GF-D8 (cell line): ENCODE results near the gene DOK3.
"Not testable (repeated sequence)": the region's sequence is repeated elsewhere in the genome, so short reads cannot be mapped to it uniquely, and the experiment has no call there.

ENCODE experiments used
- DNase-seq: peaks from one replicate; lab custom pipeline; 2025; lab: John Stamatoyannopoulos, UW

The DOK3 gene

DNA sequence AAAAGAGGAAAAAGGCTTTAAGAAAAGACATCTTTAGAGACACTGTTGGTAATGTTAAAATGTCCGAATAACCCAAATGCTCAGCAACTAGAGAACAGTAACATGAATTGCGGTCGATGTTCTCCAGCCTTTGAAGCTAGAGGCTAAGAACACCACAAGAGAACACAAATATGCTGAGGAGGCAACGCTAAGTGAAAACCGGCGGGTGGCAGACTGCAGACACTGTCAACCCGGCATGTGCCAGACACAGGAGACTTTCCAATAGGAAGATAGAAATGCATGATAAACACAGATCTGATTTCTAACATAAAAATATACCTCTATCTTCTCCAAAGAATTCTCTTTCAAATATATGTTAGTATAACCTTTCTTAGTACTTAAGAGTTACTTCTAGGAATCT, 25.5 kb upstream of the DOK3 start:
- DNase-seq: no peak

DNA sequence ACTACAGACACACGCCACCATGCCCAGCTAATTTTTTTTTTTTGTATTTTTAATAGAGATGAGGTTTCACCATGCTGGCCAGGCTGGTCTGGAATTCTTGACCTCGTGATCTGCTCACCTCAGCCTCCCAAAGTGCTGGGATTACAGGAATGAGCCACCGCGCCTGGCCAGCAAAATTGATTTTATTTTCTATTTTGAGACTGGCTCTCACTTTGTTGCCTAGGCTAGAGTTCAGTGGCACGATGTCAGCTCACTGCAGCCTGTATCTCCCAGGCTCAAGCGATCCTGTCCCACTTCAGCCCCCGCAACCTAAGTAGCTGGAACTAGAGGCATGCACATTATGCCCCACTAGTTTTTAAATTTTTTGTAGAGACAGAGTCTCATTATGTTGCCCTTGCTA, 24.8 kb upstream of the DOK3 start:
- not testable (repeated sequence) for DNase-seq

DNA sequence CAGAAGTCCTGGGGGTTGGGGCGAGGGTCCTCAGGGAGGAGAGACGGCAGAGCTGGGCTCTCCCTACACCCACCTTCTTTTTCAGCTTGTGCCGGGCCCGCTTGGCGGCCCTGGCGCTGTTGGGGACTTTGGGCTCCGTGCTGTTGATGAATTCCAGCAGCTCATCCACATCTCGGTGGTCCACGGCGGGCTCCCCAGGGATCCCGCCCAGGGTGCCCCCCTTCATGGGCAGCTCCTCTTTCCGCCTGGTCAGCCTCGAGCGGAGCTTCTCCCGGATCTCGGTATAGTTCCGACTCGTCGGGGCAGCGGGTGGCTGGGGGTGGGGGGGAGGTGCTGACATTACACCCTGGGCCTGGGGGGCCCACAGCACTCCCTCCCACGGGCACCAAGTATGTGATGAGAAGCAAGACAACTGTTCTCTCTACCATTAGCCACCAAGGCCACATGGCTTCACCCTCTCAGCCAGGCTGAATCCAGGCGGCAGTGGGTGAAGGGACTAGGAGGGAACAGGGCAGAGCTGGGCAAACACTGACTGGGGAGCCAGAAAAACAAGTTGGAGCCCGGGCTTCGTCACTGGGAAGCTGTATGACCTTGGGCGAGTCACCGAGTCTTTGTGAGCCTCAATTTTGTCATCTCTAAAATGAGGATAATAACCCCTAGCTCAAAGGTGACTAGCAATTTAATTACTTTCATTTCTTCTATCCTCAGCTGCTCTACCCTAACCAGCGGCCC, 21.7 kb upstream of the DOK3 start:
- DNase-seq: no peak

DNA sequence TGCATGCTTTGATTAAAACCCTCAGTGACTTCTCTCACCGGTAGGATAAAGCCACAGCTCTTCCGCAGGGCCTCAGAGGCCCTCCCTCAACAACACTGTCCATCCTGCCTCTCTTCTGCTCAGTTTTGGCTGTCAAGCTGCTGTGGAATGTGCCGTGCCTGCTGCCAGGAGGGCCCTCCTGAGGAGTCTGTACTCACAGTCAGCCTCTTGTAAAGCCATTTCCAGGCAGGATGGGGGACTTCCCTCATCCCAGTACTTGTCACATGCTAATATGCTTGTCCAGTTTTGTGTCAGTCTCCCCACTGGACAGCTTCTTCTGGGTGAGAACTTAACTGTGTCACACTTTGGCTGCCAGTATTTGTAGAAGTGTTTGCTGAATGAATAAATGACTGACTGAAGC, 21.0 kb upstream of the DOK3 start:
- DNase-seq: no peak

DNA sequence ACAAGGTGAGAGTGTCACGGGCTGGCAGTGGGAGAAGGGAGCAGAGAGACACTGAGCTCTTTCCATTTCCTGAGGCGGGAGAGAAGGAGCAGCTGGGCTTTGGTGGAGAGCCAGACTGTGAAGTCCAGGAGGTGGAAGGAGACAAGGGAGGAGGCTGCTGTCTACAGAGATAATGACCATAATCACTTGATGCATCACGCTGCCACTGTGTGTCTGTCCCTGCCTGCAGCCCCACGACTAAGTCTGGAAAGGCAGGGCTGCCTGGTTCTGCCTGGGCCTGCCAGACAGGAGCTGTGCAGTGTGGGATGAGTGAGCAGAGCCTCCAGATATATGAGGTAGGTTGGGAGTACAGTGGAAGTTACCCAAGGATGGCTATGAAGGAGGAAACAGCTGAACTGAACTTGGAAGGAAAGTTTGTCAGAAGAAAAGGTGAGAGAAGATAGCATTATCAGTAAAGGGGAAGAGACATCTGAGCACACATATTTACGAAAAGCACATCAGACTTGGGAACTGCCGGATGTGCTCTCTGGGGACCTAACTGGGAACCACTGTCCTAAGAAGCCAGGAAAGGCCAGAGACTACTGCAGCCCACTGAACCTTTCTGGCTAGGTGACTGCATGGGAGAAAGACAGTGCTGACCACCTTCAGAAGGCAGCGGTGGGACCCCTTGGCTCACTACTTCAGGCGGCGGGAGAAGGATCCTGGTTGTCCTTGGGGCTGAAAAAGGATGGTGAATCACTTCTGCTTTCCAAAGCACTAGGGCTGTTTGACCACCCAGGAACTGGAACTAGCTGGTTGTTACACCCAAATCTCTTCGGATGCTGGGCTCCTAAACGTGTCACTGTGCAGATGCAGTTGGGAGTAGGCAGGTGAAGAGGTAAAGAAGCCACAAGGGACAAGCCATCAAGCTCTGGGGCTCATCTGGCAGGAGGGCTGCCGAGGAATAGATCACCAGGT, 19.9 kb upstream of the DOK3 start:
- DNase-seq: no peak

DNA sequence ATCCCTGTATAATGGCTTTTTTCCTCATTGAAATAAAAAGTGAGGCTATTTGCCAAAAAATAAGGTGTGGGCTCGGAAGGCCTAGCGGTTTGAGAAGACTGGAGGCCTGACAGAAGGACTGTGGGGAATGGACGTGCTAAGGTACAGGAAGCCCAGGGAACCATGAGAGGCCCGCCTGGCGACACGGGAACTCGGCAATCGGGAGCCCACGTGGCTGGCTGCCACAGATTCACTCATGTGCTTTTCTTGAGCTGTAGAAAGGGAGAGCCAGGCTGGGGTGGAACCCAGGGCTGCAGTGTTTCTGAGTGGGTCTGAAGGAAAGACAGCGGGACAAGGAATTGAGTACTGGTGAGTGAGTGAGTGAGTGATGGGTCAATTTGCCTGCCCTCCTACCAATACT, 19.0 kb upstream of the DOK3 start:
- no peak for DNase-seq

DNA sequence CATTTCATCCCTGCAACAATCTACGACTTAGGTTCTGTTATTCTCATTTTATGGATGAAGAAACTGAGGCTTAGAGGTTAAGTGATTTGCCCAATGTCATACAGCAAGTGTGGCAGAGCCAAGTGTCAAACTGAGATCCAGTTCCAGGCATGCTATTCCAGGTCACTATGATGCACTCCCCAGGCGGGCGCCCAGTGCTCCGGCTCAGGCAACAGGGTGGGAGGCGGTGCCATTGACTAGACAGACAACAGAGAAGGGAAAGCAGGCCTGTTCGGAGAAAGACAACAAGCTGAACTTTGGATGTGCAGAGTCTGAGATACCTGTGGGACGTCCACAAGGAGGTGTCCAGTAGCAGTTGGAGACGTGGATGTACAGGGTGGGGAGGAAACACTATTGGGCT, 18.0 kb upstream of the DOK3 start:
- no peak for DNase-seq

DNA sequence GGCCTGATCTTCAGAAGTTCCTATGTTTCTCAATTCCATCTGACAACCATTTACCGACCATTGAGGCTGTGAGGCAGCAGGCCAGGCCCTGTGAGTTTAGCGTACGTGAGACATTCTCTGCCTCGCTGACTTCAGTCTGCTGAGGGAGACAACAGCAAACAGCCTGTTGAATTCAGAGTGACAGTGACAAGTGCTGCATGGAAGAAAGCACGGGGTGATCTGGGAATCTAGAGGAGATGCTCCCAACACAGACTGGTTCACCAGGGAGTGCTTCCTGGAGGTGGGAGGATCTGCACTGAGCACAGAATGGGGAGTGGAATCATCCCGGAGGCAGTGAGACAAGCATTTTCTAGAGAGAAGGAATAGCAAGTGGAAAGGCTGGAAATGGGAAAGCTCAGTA, 17.2 kb upstream of the DOK3 start:
- no peak for DNase-seq

DNA sequence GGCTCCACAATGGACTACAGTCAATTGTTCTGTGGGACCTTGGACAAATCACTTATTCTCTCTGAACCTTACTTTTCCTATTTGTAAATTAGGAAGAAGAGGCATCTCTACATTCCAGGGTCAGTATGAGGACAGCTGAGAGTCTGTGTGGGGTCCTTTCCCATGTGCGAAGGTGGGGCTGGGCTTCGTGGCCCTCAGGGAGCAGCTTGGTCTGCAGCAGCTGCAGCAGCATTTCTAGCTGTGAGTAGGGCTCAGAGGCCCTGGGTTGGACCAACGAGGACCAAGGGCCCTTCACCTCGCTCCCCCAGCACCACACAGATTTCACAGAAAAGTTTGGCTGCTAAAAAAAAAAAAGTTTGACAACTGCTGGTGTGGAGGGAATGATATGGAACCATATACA, 16.6 kb upstream of the DOK3 start:
- no peak for DNase-seq

DNA sequence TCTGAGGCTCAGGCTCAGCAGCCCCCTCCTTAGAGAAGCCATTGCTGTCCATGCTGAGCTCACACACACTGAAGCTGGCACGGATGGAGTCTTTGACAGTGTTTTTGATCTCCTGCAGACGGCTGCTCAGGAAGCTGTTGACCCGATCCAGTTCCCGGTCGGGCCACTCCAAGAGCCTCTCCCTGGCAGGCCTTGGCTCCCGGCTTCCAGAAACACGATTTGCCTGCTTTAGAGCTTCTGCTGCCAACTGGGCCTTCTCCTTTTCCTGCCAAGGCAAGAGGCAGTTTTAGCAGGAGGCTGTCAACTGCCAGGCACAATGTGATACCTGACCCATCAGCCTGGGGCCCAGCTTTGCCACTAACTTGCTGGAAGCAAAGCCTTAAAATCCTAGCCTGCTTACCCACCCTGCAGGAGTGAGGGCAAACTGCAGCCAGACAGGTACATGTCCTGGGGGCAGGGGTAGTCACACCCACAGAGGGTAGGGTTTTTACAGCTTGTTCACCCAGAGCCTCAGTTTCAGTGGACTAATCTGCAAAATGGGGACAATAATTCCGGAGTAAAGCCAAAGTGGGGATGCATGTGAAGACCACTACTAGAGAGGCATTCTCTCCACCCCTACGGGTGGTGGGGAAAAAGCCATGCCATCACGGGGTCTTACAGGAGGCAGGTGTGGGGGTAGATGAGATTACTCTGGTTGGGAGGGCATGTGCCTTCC, 15.5 kb upstream of the DOK3 start:
- no peak for DNase-seq

DNA sequence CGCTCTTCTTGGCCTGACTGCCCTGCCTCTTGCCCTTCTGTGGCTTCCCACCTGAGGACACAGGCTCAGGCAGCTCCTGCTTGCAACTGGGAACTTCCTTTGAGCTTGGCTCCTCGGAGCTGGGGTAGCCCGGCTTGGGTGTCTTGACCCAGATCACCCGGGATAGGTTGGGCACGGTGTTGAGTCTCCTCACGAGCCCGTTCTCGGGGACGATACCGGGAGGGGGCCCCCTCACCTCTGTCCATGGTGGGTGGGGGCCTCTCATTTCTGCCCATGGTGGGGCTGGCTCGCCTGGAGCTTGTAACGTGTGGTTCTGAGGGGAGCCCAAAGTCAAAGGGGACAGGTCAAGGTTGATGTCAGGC, 14.9 kb upstream of the DOK3 start:
- no peak for DNase-seq

DNA sequence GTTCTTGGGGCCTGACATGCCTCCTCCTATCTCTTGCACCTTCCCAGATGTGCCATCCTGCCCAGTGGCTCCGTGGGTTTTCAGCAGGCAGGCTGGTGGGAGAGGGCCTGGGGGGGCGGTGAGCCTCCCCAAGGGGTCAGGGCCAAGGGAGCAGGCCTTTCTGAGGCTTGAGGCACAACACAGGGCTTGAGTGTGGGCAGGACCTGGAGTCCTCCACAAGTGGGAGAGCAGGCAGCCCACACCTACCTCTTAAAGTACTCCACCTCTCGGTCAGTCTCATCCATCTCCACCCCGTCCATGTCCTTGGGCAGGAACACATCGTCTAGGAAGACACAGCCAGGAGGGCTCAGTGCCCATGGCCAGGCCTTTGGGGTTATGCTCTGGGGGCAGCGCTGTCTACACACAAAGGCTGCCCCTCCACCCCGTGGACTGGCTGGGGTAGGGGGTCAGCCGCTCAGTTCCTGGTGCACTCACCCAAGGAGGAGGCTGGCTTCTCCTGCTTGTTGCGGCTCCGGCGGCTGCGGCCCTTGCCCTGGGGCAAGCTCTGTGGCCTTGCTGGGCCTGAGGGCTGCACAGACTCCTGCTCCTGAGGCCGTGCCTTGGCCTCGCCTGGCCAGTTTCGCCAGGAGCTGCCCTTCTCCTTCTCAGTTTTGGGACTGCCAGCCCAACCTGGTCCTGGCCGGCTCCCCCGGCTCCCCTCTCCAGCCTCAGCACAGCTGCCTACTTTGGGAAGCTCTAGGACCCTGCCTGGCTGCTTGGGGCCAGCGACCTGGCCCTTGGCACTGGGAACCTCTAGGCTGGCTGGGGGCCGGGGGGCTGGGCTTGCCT, 14.3 kb upstream of the DOK3 start:
- DNase-seq: no peak

DNA sequence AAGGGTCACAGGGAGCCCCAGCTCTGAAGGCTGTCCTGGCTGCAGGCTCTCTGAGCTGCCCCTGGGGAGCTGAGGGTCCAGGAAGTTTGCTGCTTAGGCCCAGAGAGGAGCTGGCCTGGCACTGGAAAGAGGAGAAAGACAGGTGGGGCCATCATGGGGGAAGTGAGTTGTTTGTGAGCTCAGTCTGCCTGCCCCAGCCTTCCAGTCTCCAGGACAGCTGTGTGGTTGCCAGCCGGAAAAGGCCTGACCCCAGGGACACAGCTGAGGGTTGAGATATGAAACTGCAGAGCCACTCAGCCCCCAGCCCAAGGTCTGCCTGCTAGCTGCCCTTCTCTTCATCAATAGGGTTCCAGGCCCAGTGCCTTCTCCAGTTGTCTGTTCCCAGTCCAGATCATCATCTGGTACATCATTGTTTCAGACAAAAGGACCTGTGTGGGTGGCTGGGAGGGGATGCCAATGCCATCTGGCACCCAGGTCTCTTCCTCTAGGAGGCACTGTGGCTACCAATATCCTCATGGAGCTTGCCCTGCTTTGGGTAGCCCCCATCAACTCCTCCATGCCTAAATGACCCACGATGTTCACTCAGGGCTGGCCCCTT, 11.4 kb upstream of the DOK3 start:
- DNase-seq: peak; percentile 60

DNA sequence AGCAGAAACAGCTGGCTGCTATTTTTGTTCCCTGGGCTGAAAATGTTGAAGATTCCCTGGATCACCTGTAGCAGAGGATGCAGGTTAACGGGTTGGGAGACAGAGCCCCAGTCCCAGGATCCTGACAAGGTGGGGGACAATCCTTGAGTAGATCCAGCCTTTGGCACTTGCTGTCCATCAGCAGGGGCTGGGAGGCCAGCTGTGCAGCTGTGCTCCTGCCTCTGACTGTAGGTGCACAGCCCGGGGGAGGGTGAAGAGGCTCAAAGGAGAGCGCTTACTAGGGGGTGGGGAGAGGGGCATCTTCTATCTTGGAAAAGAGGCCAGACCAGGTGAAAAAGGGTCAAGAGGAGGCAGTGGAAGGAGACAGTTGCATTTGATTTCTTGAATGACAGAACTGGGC, 10.6 kb upstream of the DOK3 start:
- DNase-seq: no peak

DNA sequence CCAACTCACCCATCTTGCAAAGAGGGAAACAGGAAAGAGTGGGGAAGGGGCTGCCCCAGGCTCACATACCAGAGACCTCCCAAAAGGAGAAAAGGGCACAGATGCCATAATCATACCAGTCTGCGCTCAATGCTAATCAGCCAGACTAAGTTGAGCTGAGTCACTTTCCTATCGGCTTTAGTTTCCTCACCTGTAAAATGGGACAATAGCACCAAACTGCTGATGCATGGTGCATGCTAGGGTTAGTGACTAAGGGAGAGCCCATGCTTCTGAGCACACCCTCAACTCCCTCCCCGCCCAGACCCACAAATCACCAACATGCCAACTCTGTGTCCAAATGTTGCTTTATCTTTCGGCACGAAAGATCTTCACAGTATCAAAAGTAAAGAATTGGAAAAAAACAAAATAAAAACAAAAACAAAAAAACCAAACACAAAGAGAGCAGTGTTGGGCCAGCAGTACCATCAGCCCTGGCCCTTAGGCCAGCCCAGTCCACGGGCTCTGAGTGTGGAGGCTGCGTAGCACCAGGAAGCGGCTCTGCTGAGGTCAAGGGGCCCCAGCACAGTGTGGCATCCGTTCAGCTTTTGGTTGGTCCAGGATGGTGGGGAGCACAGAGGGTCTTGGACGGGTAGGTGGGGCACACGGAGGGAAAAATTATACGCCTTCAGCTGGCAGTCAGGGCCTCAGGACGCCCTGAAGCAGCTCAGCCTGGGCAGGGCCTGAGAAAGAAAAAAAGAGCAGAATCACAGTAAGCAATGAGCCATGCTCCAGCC, 10.0 kb upstream of the DOK3 start:
- DNase-seq: no peak

DNA sequence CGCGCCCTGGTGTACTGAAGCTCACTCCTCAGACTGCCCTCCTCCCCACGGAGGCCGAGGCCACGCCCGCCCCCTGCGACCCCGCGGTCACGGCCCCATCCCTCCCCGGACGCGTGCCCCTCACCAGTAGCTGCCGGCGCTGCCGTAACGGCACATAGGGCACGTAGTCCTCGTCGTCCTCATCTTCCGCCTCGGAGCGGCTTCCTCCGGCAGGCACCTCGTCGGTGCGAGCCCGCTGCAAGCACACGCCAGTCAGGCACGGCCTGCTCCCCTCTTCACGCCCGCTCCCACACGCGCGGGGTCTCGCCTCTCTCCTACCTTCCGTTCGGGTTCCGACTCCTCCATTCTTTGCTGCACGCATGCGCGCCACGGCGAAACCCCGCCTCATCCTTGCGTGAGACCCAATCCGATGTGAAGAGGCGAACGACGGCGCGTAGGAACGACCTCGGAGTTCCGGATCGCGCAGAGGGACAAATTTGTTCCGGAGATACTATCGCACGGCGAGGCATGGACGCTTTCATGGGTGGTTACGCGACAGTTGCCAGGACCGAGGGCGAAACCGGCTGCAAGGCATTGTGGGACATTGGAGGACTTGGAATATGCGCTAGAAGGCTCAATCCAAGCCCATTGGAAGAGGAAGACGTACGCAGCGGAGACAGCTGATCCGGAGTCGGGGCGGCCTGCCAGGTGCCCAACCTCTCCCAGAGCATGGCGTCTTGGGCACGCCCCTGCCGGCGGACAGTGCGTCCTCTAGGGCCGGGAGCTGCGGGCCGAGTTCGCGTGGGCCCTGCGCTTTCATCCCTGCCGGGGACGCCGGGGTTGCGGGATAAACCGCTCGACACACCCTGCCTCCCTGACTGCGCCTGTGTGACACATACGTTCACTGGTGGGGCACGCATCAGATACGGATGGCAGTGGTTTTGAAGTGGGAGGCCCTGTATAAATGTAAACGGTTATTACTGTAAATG, 7.3 kb upstream of the DOK3 start, which contains the start of gene DDX41:
Gene DDX41 (minus strand): TSS at position 361 of the 968 bp plus-strand sequence. CDS start 16 bp downstream, at position 345.
- peak; percentile 95 for DNase-seq

DNA sequence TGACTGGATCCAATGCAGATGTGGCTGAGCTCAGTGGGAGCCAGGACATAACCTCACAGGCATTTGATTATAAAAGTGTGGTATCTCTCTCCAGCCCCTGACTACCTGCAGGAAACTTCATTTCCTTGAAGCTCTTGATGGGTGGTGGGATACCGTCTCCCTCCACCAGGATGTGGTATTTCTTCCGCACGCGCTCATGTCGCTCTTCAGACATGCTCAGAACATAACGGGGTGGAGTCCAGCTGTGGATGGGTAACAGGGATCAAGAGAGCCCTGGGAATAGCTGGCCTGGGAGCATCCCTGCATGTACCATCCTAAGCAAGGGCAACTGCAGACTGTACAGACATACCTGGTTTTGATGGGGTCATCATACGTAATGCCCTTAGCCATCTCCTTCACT, 6.0 kb upstream of the DOK3 start:
- DNase-seq: no peak

DNA sequence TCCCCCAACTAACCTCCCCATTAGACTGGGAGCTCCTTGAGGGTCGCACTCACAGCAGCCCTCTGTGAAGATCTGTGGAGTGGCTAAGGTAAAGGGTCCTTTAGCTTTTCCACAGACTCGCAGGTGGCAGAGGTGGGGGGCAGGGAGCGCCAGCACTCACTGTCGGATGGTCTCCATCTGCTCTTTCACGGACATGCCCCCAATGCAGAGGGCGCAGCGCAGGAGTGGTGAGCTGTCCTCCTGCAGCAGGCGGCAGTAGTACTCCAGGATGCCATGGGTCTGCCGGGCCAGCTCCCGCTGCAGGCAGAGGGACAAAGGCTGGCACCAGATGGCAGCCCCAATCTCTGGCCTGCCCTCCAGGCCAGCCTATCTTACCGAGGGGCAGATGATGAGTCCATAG, 4.9 kb upstream of the DOK3 start:
- no peak for DNase-seq

DNA sequence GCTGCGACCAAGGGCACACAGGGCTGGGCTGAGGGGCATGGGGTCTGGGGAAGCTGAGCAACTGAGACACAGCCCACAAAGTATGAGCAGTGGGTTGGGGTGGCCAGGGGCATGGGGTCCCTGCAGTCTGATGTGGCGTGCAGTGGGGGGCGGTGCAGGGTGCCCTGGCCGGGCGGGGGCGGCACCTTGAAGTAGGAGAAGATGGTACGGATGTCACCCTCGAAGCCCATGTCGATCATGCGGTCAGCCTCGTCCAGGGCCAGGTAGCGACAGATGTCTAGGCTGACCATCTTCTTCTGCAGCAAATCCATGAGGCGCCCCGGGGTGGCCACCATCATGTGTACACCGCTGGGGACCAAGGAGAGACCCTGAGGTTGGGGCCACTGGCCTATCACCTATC, 3.9 kb upstream of the DOK3 start:
- no peak for DNase-seq
